Calu3 (cell line): Measurements from ENCODE around the gene CEP70. TPM values are rescaled to one million over a fixed set of nuclear protein-coding genes. Genes with fewer than 3 reads are reported as not detected.
"Not testable (repeated sequence)": the region's sequence is repeated elsewhere in the genome, so short reads cannot be mapped to it uniquely, and the experiment has no call there.

Experiments used
- BruUV-seq: library from RNA; stranded (reverse); fragments of 400-500 nt; replicated peaks from 2 replicates; lab custom pipeline; 2021; lab: Mats Ljungman, UMichigan
- CTCF ChIA-PET: fragments of 300-600 bp; sonication (Branson Sonifier 250); formaldehyde crosslinking; loops from one replicate; lab custom pipeline; 2022; ENCODE audit warnings: antibody characterized with exemption; lab: Charles Lee
- DNase-seq: peaks from one replicate; pipeline ENCODE4 v3.0.0; 2022
- H3K27ac Mint-ChIP-seq: one replicate; pipeline ENCODE4 v1.8.0; 2022; ENCODE audit warnings: mixed read lengths; ENCODE audit not compliant: unreplicated experiment
- H3K27me3 Mint-ChIP-seq: one replicate; pipeline ENCODE4 v1.8.0; 2022; ENCODE audit warnings: mixed read lengths; ENCODE audit not compliant: unreplicated experiment
- H3K36me3 Mint-ChIP-seq: one replicate; pipeline ENCODE4 v1.8.0; 2022; ENCODE audit warnings: mild to moderate bottlenecking, moderate library complexity, mixed read lengths; ENCODE audit not compliant: insufficient read depth, unreplicated experiment
- H3K4me1 Mint-ChIP-seq: one replicate; pipeline ENCODE4 v1.8.0; 2022; ENCODE audit warnings: mild to moderate bottlenecking, low read depth, mixed read lengths; ENCODE audit not compliant: unreplicated experiment
- H3K4me3 Mint-ChIP-seq: one replicate; pipeline ENCODE4 v1.8.0; 2022; ENCODE audit warnings: mild to moderate bottlenecking, low read depth, moderate library complexity, mixed read lengths; ENCODE audit not compliant: unreplicated experiment
- H3K9me3 Mint-ChIP-seq: one replicate; pipeline ENCODE4 v1.8.0; 2022; ENCODE audit warnings: low read depth, mixed read lengths; ENCODE audit not compliant: unreplicated experiment
- intact Hi-C: fragments of 100-400 bp; cut with micrococcal nuclease; formaldehyde crosslinking; loops from one replicate; pipeline ENCODE4 v1.10.0; 2022; ENCODE audit not compliant: unreplicated experiment
- total RNA-seq: library from RNA; stranded (reverse); gene quantifications from 2 replicates; pipeline ENCODE4 v1.2.3, GENCODE V29; 2022
- TF ChIP-seq, protein P1 (sequence below): fragments of 200-600 bp; IDR thresholded peaks from one replicate; pipeline ENCODE4 v1.8.0; 2022; ENCODE audit warnings: antibody characterized with exemption; ENCODE audit not compliant: unreplicated experiment

Gene CEP70
- total RNA-seq, 1 experiment from 2014 or later, result 99.1 TPM

DNA sequence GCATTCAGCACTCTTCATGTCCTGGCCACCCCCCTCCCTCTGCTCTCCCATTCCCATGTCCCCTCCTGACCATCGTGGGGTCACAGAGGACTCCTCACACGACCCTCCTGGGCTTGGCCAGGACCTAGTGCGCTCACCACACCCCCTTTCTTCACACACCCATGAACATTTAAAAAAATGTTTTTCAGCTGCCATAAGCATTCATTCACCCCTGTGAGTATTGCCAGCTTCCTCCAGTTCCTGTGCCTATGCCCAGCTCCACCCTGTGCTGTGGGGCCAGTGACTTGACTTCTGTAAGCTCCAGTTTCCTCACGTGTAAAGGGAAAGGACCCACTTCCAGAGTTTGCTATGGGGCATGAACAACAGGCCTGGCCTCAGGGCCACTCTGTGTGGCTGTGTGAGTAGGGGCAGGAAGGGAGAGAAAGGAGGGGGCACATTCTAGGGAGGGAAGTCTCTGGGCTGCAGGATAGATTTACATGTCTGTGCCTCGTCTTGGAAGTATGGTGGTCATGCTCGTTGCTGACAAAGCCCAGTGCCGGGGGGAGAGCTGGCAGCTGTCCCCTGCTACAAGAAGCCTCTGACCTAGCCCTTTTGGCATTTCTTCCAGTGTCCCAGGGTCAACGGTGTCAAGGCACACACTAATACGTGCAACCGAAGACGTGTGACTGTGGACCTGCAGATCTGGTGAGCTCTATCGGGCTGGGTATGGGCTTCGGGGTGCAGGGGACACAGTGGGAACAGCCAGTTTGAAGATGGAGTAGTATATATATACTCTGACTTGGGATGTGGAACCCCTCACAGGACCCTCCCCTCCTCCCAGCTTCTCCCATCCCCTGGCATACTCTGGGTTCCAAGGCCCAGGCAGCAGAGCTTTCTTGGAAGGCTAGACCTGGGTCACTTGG, 136.8 kb downstream of the CEP70 start:
- Mint-ChIP-seq H3K36me3 (no peaks in the 10 kb centered on the region), H3K9me3 (no peaks in the 10 kb centered on the region), H3K27me3 (no peaks in the 10 kb centered on the region), H3K4me1 (no peaks in the 10 kb centered on the region), H3K27ac (no peak overlapping the region), H3K4me3 (no peak overlapping the region)
- TF ChIP-seq, protein P1, sequence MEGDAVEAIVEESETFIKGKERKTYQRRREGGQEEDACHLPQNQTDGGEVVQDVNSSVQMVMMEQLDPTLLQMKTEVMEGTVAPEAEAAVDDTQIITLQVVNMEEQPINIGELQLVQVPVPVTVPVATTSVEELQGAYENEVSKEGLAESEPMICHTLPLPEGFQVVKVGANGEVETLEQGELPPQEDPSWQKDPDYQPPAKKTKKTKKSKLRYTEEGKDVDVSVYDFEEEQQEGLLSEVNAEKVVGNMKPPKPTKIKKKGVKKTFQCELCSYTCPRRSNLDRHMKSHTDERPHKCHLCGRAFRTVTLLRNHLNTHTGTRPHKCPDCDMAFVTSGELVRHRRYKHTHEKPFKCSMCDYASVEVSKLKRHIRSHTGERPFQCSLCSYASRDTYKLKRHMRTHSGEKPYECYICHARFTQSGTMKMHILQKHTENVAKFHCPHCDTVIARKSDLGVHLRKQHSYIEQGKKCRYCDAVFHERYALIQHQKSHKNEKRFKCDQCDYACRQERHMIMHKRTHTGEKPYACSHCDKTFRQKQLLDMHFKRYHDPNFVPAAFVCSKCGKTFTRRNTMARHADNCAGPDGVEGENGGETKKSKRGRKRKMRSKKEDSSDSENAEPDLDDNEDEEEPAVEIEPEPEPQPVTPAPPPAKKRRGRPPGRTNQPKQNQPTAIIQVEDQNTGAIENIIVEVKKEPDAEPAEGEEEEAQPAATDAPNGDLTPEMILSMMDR, result no peak
- BruUV-seq, result no TSS peak
- intact Hi-C loops, result no loop called here
- DNase-seq, result no peak
- CTCF ChIA-PET, result interaction anchor here (0.8 kb wide), 1 partner anchor 39 kb away, joined by 3 read pairs; no protein-coding TSS in a partner anchor

DNA sequence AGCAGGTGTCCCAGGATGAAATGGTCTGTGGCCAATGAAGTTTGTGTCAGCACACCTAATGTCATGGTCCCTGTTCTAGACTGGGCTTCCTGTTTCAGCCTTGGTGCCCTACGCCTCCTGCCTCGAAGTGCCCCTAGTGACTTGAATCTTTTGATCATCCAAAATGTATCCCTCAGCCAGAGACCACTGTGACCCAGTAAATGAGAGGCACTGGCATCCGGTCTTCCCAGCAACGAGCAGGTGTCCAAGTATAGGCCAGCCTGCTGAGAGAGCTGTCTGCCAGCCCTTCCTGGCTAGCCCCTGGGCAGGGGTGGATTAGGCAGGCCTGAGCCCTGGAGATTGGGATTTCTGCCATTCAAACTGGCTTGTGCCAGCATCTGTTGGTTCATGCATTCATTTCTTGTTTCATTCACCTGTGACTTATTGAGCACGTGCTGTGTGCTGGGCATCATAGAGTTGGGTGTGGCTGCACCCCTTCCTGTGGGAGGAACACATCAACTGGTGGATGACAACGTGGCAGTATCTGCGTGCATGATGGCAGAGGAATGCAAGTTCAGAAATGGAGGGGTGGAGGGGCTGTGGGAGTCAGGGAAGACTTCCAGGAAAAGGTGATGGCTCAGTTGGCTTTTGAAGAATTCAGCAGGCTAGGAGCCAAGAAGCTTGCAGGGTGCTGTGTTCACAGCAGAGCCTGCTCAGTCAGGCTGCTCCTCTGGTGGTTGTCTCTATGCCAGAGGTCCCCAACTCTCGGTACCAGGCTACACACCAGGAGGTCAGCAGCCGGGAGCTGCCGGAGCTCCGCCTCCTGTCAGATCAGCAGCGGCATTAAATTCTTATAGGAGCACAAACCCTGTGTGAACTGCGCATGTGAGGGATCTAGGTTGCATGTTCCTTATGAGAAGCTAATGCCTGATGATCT, 138.0 kb downstream of the CEP70 start:
- Mint-ChIP-seq H3K27ac (no peak overlapping the region), H3K27me3 (no peaks in the 10 kb centered on the region), H3K9me3 (no peaks in the 10 kb centered on the region), H3K4me1 (no peaks in the 10 kb centered on the region), H3K36me3 (no peaks in the 10 kb centered on the region), H3K4me3 (no peak overlapping the region)
- TF ChIP-seq, protein P1, result no peak
- BruUV-seq, result no TSS peak
- DNase-seq, result no peak
- CTCF ChIA-PET, result no interaction called here
- intact Hi-C loops, result no loop called here

DNA sequence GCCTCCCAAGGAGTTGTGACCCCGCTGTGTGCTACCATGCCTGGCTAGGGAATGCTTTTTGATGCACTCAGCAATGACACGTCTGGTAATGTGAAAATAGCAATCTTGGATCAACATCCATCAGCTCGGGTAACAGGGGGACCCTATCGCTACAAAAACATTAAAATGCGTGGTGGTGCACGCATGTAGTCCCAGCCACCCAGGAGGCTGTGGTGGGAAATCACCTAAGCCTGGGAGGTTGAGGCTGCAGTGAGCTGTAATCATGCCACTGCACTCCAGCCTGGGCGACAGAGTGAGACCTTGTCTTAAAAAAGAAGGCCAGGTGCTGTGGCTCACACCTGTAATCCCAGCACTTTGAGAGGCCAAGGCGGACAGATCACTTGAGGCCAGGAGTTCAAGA, 140.1 kb downstream of the CEP70 start:
- H3K36me3 Mint-ChIP-seq, BruUV-seq, H3K27ac Mint-ChIP-seq, CTCF ChIA-PET, H3K4me1 Mint-ChIP-seq, DNase-seq, intact Hi-C loops, H3K9me3 Mint-ChIP-seq, H3K4me3 Mint-ChIP-seq, H3K27me3 Mint-ChIP-seq: not testable (repeated sequence)

DNA sequence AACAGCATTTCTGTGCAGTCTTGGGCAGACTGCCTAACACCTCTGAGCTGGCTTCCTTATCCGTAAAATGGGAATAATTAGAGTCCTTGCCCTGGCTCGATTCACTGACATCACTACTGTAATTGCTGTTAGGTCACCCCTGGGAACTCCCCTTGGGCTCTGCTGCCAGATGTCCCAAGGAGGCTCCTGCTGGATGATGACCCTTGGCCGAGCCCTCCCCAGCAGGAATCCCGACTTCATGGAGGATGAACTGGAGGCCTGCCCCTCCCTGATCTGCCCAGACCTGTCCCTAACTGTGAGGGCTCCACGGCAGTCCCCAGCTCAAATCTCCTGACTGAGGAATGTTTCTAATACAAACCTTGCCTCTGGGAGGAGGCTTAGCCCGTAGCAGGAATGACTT, 141.6 kb downstream of the CEP70 start:
- no TSS peak for BruUV-seq

More for the DNA sequence above, 141.6 kb downstream of the CEP70 start:
- Mint-ChIP-seq H3K9me3 (no peaks in the 10 kb centered on the region), H3K4me1 (no peaks in the 10 kb centered on the region), H3K36me3 (no peaks in the 10 kb centered on the region), H3K27ac (no peak overlapping the region), H3K4me3 (no peak overlapping the region), H3K27me3 (no peaks in the 10 kb centered on the region)
- CTCF ChIA-PET, result no interaction called here
- intact Hi-C loops, result no loop called here
- TF ChIP-seq, protein P1, result no peak
- DNase-seq, result no peak
